ENCODE results near the gene MTA3.

DNA sequence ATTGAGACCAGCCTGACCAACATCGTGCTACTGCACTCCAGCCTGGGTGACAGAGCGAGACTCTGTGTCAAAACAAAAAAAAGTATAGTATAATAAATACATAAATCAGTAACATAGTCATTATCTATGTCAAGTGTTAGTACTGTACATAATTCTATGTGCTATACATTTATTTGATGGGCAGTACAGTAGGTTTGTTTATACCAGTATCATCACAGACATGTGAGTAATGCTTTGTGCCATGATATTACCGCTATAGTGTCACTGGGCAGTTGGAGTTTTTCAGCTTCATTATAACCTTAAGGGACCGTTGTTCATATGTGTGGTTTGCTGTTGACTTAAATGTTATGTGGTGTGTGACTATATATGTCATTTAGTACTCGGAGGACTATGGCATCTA is 24.9 kb downstream of the MTA3 start:
- TF ChIP-seq POLR2A (IDR thresholded peaks at IDR 0.05; ENCODE audit: low read depth, low read length) = no peak
- TF ChIP-seq POLR2AphosphoS5 (IDR thresholded peaks at IDR 0.05; ENCODE audit: low read depth, low read length) = no peak
- TF ChIP-seq TAF1 (IDR thresholded peaks at IDR 0.05; ENCODE audit: borderline replicate concordance, low read depth, low read length) = no peak
